ENCODE results near the gene VTI1B. TPM values are rescaled to one million over a fixed set of nuclear protein-coding genes. Genes with fewer than 3 reads are reported as not detected.

The VTI1B gene
- total RNA-seq, 2 donors from 2014 or later: 118 to 120 TPM

GRCh38 chr14:67599698-67600561, 74.5 kb downstream of the VTI1B start, which contains the start of gene PIGH:
Gene PIGH (minus strand): TSS chr14:67600268. CDS start chr14:67600203, 65 bp downstream.
- Mint-ChIP-seq H3K36me3 (ENCODE audit: low read depth) (peaks cover 3% of the 10 kb centered on the region), H3K27me3 (ENCODE audit: insufficient read depth) (peaks cover 26% of the 10 kb centered on the region), H3K4me1 (peaks cover 9% of the 10 kb centered on the region), H3K4me3 (peak within 1 kb of the TSS; percentile 88), H3K27ac (peak within 1 kb of the TSS; percentile 97), H3K9me3 (peaks cover 7% of the 10 kb centered on the region)
- Histone ChIP-seq H3K4me1 (ENCODE audit: control insufficient read depth, insufficient read depth, low read length) (no peaks in the 10 kb centered on the region), H3K27ac (ENCODE audit: low read depth, low read length) (no peak within 1 kb of the TSS), H3K9me3 (ENCODE audit: control insufficient read depth, low read length) (no peaks in the 10 kb centered on the region), H3K27me3 (ENCODE audit: control insufficient read depth, insufficient read depth, low read length, poor library complexity, severe bottlenecking) (no peaks in the 10 kb centered on the region), H3K36me3 (ENCODE audit: control insufficient read depth, insufficient read depth, low read length) (no peaks in the 10 kb centered on the region), H3K9ac (ENCODE audit: extremely low read depth, low read length, poor library complexity, severe bottlenecking) (peak within 1 kb of the TSS; percentile 29), H3K4me3 (ENCODE audit: low read length) (peak within 1 kb of the TSS; percentile 94)
- WGBS, 2 experiments (ENCODE audit: insufficient coverage in 1 of 2, insufficient read length in 1 of 2): 7 to 16% methylated on average over 32 to 77 of the region's 77 CpGs
- DNase-seq: peak; percentile 98
- TF ChIP-seq, protein P1, sequence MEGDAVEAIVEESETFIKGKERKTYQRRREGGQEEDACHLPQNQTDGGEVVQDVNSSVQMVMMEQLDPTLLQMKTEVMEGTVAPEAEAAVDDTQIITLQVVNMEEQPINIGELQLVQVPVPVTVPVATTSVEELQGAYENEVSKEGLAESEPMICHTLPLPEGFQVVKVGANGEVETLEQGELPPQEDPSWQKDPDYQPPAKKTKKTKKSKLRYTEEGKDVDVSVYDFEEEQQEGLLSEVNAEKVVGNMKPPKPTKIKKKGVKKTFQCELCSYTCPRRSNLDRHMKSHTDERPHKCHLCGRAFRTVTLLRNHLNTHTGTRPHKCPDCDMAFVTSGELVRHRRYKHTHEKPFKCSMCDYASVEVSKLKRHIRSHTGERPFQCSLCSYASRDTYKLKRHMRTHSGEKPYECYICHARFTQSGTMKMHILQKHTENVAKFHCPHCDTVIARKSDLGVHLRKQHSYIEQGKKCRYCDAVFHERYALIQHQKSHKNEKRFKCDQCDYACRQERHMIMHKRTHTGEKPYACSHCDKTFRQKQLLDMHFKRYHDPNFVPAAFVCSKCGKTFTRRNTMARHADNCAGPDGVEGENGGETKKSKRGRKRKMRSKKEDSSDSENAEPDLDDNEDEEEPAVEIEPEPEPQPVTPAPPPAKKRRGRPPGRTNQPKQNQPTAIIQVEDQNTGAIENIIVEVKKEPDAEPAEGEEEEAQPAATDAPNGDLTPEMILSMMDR (conservative IDR thresholded peaks at IDR 0.05): peak; percentile 90

Other genes starting within 250 kb of the VTI1B start
- 1 to 10 TPM; 1.1 to 1.5 TPM for gene TMEM229B, start 185.9 kb downstream of the VTI1B start, total RNA-seq
- 10 to 100 TPM; 59.9 to 61.1 TPM for gene PLEKHH1, start 141.3 kb downstream of the VTI1B start, total RNA-seq
- 1 to 10 TPM; 4.5 to 7.5 TPM for gene PIGH, start 74.4 kb downstream of the VTI1B start, total RNA-seq
- 10 to 100 TPM; 19.4 to 25.4 TPM for gene ARG2, start 54.7 kb downstream of the VTI1B start, total RNA-seq
- gene RDH11, start 21.1 kb upstream of the VTI1B start, total RNA-seq: 10 to 100 TPM; 73.5 to 75.0 TPM
- under 1 TPM; 0.13 to 0.18 TPM for gene RDH12, start 27.3 kb upstream of the VTI1B start, total RNA-seq
- gene ZFYVE26, start 142.0 kb upstream of the VTI1B start, total RNA-seq: 10 to 100 TPM; 27.4 to 29.4 TPM
- gene RAD51B, start 145.1 kb upstream of the VTI1B start, total RNA-seq: 10 to 100 TPM; 22.8 to 33.8 TPM